HL-60 (cell line): ENCODE results near the gene EGFLAM.

Experiments used
- DNase-seq, 2 experiments: peaks; one replicate each; pipeline ENCODE4 v3.0.0-alpha.2; 2010 to 2020; ENCODE audit warnings: low read depth in 1 of 2, low spot score in 1 of 2
- H3K27ac ChIP-seq: fragments of 250-450 bp; sonication (Bioruptor Pico); replicated peaks from 2 replicates; pipeline ENCODE4 v1.5.1; 2020; ENCODE audit warnings: mild to moderate bottlenecking, moderate library complexity
- H3K27me3 ChIP-seq: fragments of 250-450 bp; sonication (Bioruptor Pico); 2 replicates; pipeline ENCODE4 v1.5.1; 2021; ENCODE audit warnings: mild to moderate bottlenecking, moderate library complexity; ENCODE audit not compliant: insufficient read depth, poor library complexity, severe bottlenecking
- H3K4me3 ChIP-seq: replicated peaks from 2 replicates; pipeline ENCODE4 v1.5.1; 2011; ENCODE audit warnings: mild to moderate bottlenecking, control low read depth, low read length; ENCODE audit not compliant: insufficient read depth
- CTCF ChIP-seq: IDR thresholded peaks from one replicate; pipeline ENCODE4 v1.5.1; 2011; ENCODE audit warnings: low read length, control low read depth, inconsistent platforms; ENCODE audit not compliant: insufficient read depth
- GABPA ChIP-seq: IDR thresholded peaks from 2 replicates; pipeline ENCODE4 v1.6.1; 2012; ENCODE audit warnings: low read depth
- POLR2AphosphoS5 ChIP-seq: IDR thresholded peaks from 2 replicates; pipeline ENCODE4 v1.6.1; 2012; ENCODE audit warnings: low read depth
- REST ChIP-seq: IDR thresholded peaks from 2 replicates; pipeline ENCODE4 v1.6.1; 2012; ENCODE audit warnings: low read depth; ENCODE audit not compliant: insufficient replicate concordance
- SPI1 ChIP-seq: IDR thresholded peaks from 2 replicates; pipeline ENCODE4 v1.6.1; 2012; ENCODE audit warnings: low read depth, mild to moderate bottlenecking, borderline replicate concordance

EGFLAM gene

GRCh38 chr5:38426490-38426889 lies 168.1 kb downstream of the EGFLAM start:
- Histone ChIP-seq H3K27ac (no peak overlapping the region), H3K27me3 (no peaks in the 10 kb centered on the region), H3K4me3 (no peak overlapping the region)
- no peak for DNase-seq
- TF ChIP-seq REST (no peak), POLR2AphosphoS5 (no peak), GABPA (no peak)

- DNase-seq = no peak
Measured at GRCh38 chr5:38426986-38427950, 168.9 kb downstream of the EGFLAM start.

GRCh38 chr5:38431242-38431853 lies 173.0 kb downstream of the EGFLAM start:
- DNase-seq = no peak
- TF ChIP-seq POLR2AphosphoS5 (no peak), GABPA (no peak), CTCF (no peak)
- H3K27me3 ChIP-seq = no peaks in the 10 kb centered on the region
- no peak overlapping the region for H3K27ac ChIP-seq
- no peak overlapping the region for H3K4me3 ChIP-seq

More at GRCh38 chr5:38426986-38427950, 168.9 kb downstream of the EGFLAM start:
- Histone ChIP-seq H3K4me3 (no peak overlapping the region), H3K27ac (no peak overlapping the region), H3K27me3 (no peaks in the 10 kb centered on the region)
- no peak for TF ChIP-seq SPI1
- no peak for TF ChIP-seq GABPA
- no peak for TF ChIP-seq REST
- no peak for TF ChIP-seq POLR2AphosphoS5
- no peak for TF ChIP-seq CTCF

GRCh38 chr5:38433160-38433861 lies 175.0 kb downstream of the EGFLAM start:
- Histone ChIP-seq H3K4me3 (no peak overlapping the region), H3K27me3 (no peaks in the 10 kb centered on the region), H3K27ac (no peak overlapping the region)
- DNase-seq = no peak
- TF ChIP-seq GABPA (no peak), CTCF (no peak), SPI1 (no peak), REST (no peak), POLR2AphosphoS5 (no peak)
